Measurements from ENCODE around the gene OTUD7B.

Gene OTUD7B

GRCh38 chr1:149915429-149916192, 94.9 kb downstream of the OTUD7B start:
- no peak for DNase-seq

GRCh38 chr1:149914545-149914944, 96.0 kb downstream of the OTUD7B start:
- DNase-seq, result no peak

- peak; percentile 33 for DNase-seq
These were observed 103.9 kb downstream of the OTUD7B start for GRCh38 chr1:149906570-149907075.

- peak; percentile 21 for DNase-seq
These were observed 106.6 kb downstream of the OTUD7B start for GRCh38 chr1:149903836-149904491.

- peak; percentile 94 for DNase-seq
These were observed 110.9 kb downstream of the OTUD7B start, which contains the start of gene BOLA1 for GRCh38 chr1:149899460-149900284. TSS of gene BOLA1 (plus strand) at chr1:149899568. CDS start at chr1:149900060, 492 bp downstream.

GRCh38 chr1:149896575-149896974, 114.0 kb downstream of the OTUD7B start:
- no peak for DNase-seq

GRCh38 chr1:149888999-149889289, 121.6 kb downstream of the OTUD7B start:
- DNase-seq, result no peak

GRCh38 chr1:149888247-149888998, 122.1 kb downstream of the OTUD7B start:
- DNase-seq, result peak; percentile 89
